ENCODE results near the gene NEB. TPM values are rescaled to one million over a fixed set of nuclear protein-coding genes. Genes with fewer than 3 reads are reported as not detected.

NEB gene
- polyA plus RNA-seq, 3 donors = 2.7 TPM; not detected in 2

GRCh38 chr2:151614159-151614558 lies 120.1 kb downstream of the NEB start:
- H2AFZ ChIP-seq (ENCODE audit: insufficient read depth, low read depth, low read length, poor library complexity, severe bottlenecking) = no peak overlapping the region
- no peak overlapping the region for H3K4me2 ChIP-seq (replicated peaks; ENCODE audit: extremely low read depth, low read length, poor library complexity, severe bottlenecking)
- H3K27ac ChIP-seq (ENCODE audit: low read depth in 1 of 2, low read length in 2 of 2) = no peak overlapping the region
- H3K27ac Mint-ChIP-seq = no peak overlapping the region
- H3K27me3 ChIP-seq (ENCODE audit: control insufficient read depth in 2 of 2, insufficient read depth in 2 of 2, low read length in 2 of 2) = no peaks in the 10 kb centered on the region
- H3K36me3 Mint-ChIP-seq = no peaks in the 10 kb centered on the region
- H3K9me3 ChIP-seq (replicated peaks in 1 of 2; ENCODE audit: control insufficient read depth in 1 of 2, insufficient read depth in 1 of 2, low read length in 2 of 2) = no peaks in the 10 kb centered on the region
- H3K36me3 ChIP-seq (replicated peaks in 1 of 2; ENCODE audit: control insufficient read depth in 1 of 2, insufficient read depth in 2 of 2, low read length in 2 of 2) = no peaks in the 10 kb centered on the region
- H3K4me3 Mint-ChIP-seq = no peak overlapping the region
- no peaks in the 10 kb centered on the region for H3K9me3 Mint-ChIP-seq
- intact Hi-C loops (cut with micrococcal nuclease) = no loop called here
- H3K4me1 ChIP-seq (ENCODE audit: control insufficient read depth in 1 of 2, insufficient read depth in 2 of 2, low read length in 2 of 2) = no peaks in the 10 kb centered on the region
- no peak overlapping the region for H3K4me3 ChIP-seq (replicated peaks in 1 of 3; ENCODE audit: low read depth in 2 of 3, low read length in 3 of 3)
- no peaks in the 10 kb centered on the region for H3K4me1 Mint-ChIP-seq
- WGBS (ENCODE audit: insufficient coverage) = 100% methylated on average over 3 of the region's 5 CpGs
- TF ChIP-seq CTCF (IDR thresholded peaks at IDR 0.05) = no peak
- H4K20me1 ChIP-seq (ENCODE audit: insufficient read depth, low read length) = no peaks in the 10 kb centered on the region
- no peaks in the 10 kb centered on the region for H3K27me3 Mint-ChIP-seq (ENCODE audit: low read depth in 3 of 3)
- no peaks in the 10 kb centered on the region for H3K79me2 ChIP-seq (ENCODE audit: insufficient read depth, low read length)
- no peak overlapping the region for H3K9ac ChIP-seq (ENCODE audit: insufficient read depth, low read length, poor library complexity, severe bottlenecking)
- DNase-seq = no peak

- intact Hi-C loops (cut with micrococcal nuclease) = no loop called here
- H3K4me2 ChIP-seq (replicated peaks; ENCODE audit: extremely low read depth, low read length, poor library complexity, severe bottlenecking) = no peak overlapping the region
- Mint-ChIP-seq H3K4me1 (no peaks in the 10 kb centered on the region), H3K9me3 (no peaks in the 10 kb centered on the region), H3K27ac (no peak overlapping the region), H3K27me3 (ENCODE audit: low read depth in 3 of 3) (no peaks in the 10 kb centered on the region), H3K36me3 (no peaks in the 10 kb centered on the region), H3K4me3 (no peak overlapping the region)
- H3K9me3 ChIP-seq (replicated peaks in 1 of 2; ENCODE audit: control insufficient read depth in 1 of 2, insufficient read depth in 1 of 2, low read length in 2 of 2) = no peaks in the 10 kb centered on the region
- H3K4me1 ChIP-seq (ENCODE audit: control insufficient read depth in 1 of 2, insufficient read depth in 2 of 2, low read length in 2 of 2) = no peaks in the 10 kb centered on the region
- no peak overlapping the region for H2AFZ ChIP-seq (ENCODE audit: insufficient read depth, low read depth, low read length, poor library complexity, severe bottlenecking)
- H3K9ac ChIP-seq (ENCODE audit: insufficient read depth, low read length, poor library complexity, severe bottlenecking) = no peak overlapping the region
- no peak overlapping the region for H3K4me3 ChIP-seq (replicated peaks in 1 of 3; ENCODE audit: low read depth in 2 of 3, low read length in 3 of 3)
- no peaks in the 10 kb centered on the region for H3K27me3 ChIP-seq (ENCODE audit: control insufficient read depth in 2 of 2, insufficient read depth in 2 of 2, low read length in 2 of 2)
- no peaks in the 10 kb centered on the region for H3K36me3 ChIP-seq (replicated peaks in 1 of 2; ENCODE audit: control insufficient read depth in 1 of 2, insufficient read depth in 2 of 2, low read length in 2 of 2)
- WGBS (ENCODE audit: insufficient coverage) = no CpG with 5 or more reads among the region's 1 CpG
- H3K27ac ChIP-seq (ENCODE audit: low read depth in 1 of 2, low read length in 2 of 2) = no peak overlapping the region
- H3K79me2 ChIP-seq (ENCODE audit: insufficient read depth, low read length) = no peaks in the 10 kb centered on the region
- H4K20me1 ChIP-seq (ENCODE audit: insufficient read depth, low read length) = no peaks in the 10 kb centered on the region
- TF ChIP-seq CTCF (IDR thresholded peaks at IDR 0.05) = no peak
- no peak for DNase-seq
Measured at GRCh38 chr2:151611351-151611750, 122.9 kb downstream of the NEB start.
